Kidney epithelial cell (primary cell): ENCODE data around the gene MBD3L5. TPM values are rescaled to one million over a fixed set of nuclear protein-coding genes. Genes with fewer than 3 reads are reported as not detected.
"Not testable (repeated sequence)": the region's sequence is repeated elsewhere in the genome, so short reads cannot be mapped to it uniquely, and the experiment has no call there.

ENCODE experiments used
- DNase-seq: peaks from one replicate; pipeline ENCODE4 v3.0.0-alpha.2; 2010; ENCODE audit warnings: low read depth
- H3K27me3 ChIP-seq: 2 replicates; pipeline ENCODE4 v1.6.0; 2011; ENCODE audit warnings: low read length; ENCODE audit not compliant: control insufficient read depth, insufficient read depth
- H3K36me3 ChIP-seq: 2 replicates; pipeline ENCODE4 v1.5.1; 2011; ENCODE audit warnings: low read length; ENCODE audit not compliant: control insufficient read depth, insufficient read depth
- H3K4me3 ChIP-seq: 2 replicates; pipeline ENCODE4 v1.5.1; 2011; ENCODE audit warnings: low read depth, mild to moderate bottlenecking, control low read depth, low read length
- CTCF ChIP-seq: IDR thresholded peaks from 2 replicates; pipeline ENCODE4 v1.5.1; 2011; ENCODE audit warnings: mild to moderate bottlenecking, moderate library complexity, low read length, control low read depth, inconsistent platforms; ENCODE audit not compliant: insufficient read depth, poor library complexity, severe bottlenecking
- total RNA-seq: library from RNA; depleted of rRNA; stranded (reverse); fragments of >200 nt; gene quantifications from 2 replicates; pipeline ENCODE4 v1.2.3, GENCODE V29; 2015

Gene MBD3L5
- total RNA-seq, 1 donor from 2014 or later = not detected

- no peak for TF ChIP-seq CTCF
- no peak for DNase-seq
- H3K36me3 ChIP-seq = no peaks in the 10 kb centered on the region
- H3K4me3 ChIP-seq = no peak overlapping the region
- H3K27me3 ChIP-seq = no peaks in the 10 kb centered on the region
These were observed 24.2 kb upstream of the MBD3L5 start for GRCh38 chr19:7006135-7006704.

GRCh38 chr19:7007859-7008258, 22.5 kb upstream of the MBD3L5 start:
- TF ChIP-seq CTCF = no peak
- Histone ChIP-seq H3K27me3 (no peaks in the 10 kb centered on the region), H3K4me3 (no peak overlapping the region), H3K36me3 (no peaks in the 10 kb centered on the region)
- no peak for DNase-seq

- no peaks in the 10 kb centered on the region for H3K27me3 ChIP-seq
- DNase-seq = no peak
- TF ChIP-seq CTCF = no peak
- no peaks in the 10 kb centered on the region for H3K36me3 ChIP-seq
- no peak overlapping the region for H3K4me3 ChIP-seq
These were observed 19.4 kb upstream of the MBD3L5 start for GRCh38 chr19:7010722-7011593.

- no peaks in the 10 kb centered on the region for H3K27me3 ChIP-seq
- no peaks in the 10 kb centered on the region for H3K36me3 ChIP-seq
- DNase-seq = no peak
- no peak for TF ChIP-seq CTCF
- H3K4me3 ChIP-seq = no peak overlapping the region
These were observed 16.7 kb upstream of the MBD3L5 start for GRCh38 chr19:7013678-7014077.

- Histone ChIP-seq H3K27me3 (no peaks in the 10 kb centered on the region), H3K36me3 (no peaks in the 10 kb centered on the region), H3K4me3 (no peak overlapping the region)
- no peak for DNase-seq
- TF ChIP-seq CTCF = no peak
These were observed 11.6 kb upstream of the MBD3L5 start for GRCh38 chr19:7018828-7019227.

- not testable (repeated sequence) for H3K27me3 ChIP-seq, H3K4me3 ChIP-seq, H3K36me3 ChIP-seq, DNase-seq
These were observed 9.0 kb upstream of the MBD3L5 start, which contains the start of gene MBD3L2B for GRCh38 chr19:7021331-7021730. Gene MBD3L2B (minus strand): TSS chr19:7021431. CDS start chr19:7021397, 34 bp downstream.

GRCh38 chr19:7028790-7029189, 1.6 kb upstream of the MBD3L5 start:
- not testable (repeated sequence) for H3K27me3 ChIP-seq, H3K36me3 ChIP-seq, DNase-seq, H3K4me3 ChIP-seq

GRCh38 chr19:7040079-7040478, 9.7 kb downstream of the MBD3L5 start, which contains the start of gene MBD3L4:
Gene MBD3L4 (minus strand): TSS chr19:7040179. CDS start chr19:7040144, 35 bp downstream.
- not testable (repeated sequence) for DNase-seq, H3K27me3 ChIP-seq, H3K4me3 ChIP-seq, H3K36me3 ChIP-seq

GRCh38 chr19:7041563-7041962, 11.2 kb downstream of the MBD3L5 start:
- not testable (repeated sequence) for H3K36me3 ChIP-seq, H3K4me3 ChIP-seq, H3K27me3 ChIP-seq, DNase-seq

- H3K36me3 ChIP-seq, H3K27me3 ChIP-seq, H3K4me3 ChIP-seq, DNase-seq: not testable (repeated sequence)
These were observed 18.6 kb downstream of the MBD3L5 start, which contains the start of gene MBD3L2 for GRCh38 chr19:7049021-7049420. Gene MBD3L2 (plus strand): TSS chr19:7049321. CDS start chr19:7049374, 53 bp downstream.
